Kidney (tissue), 14 donors: ENCODE measurements around the gene EZR. TPM values are rescaled to one million over a fixed set of nuclear protein-coding genes. Genes with fewer than 3 reads are reported as not detected.

Source experiments
- DNase-seq, 5 donors: peaks; one replicate each; pipeline ENCODE4 v3.0.0-alpha.2; 2013 to 2020
- FAIRE-seq: peaks from 2 replicates; lab custom pipeline; 2012; peaks lifted over from hg19 to GRCh38; lab: Jason Lieb, UNC
- H3K27ac ChIP-seq, 2 donors: one replicate each; pipeline ENCODE4 v1.7.0; 2013; ENCODE audit warnings: low read depth in 2 of 2, low read length in 2 of 2, inconsistent platforms in 1 of 2
- H3K27me3 ChIP-seq: one replicate; pipeline ENCODE4 v1.7.1; 2013; ENCODE audit warnings: low read length, inconsistent platforms; ENCODE audit not compliant: control insufficient read depth, insufficient read depth
- H3K36me3 ChIP-seq, 3 donors: one replicate each; pipeline versions ENCODE4 v1.7.0 to v1.7.1; 2013; ENCODE audit warnings: low read length in 3 of 3, control low read depth in 1 of 3, inconsistent platforms in 1 of 3; ENCODE audit not compliant: insufficient read depth in 3 of 3, control insufficient read depth in 2 of 3
- H3K4me1 ChIP-seq, 3 donors: one replicate each; pipeline versions ENCODE4 v1.7.0 to v1.7.1; 2013; ENCODE audit warnings: low read length in 3 of 3, inconsistent platforms in 1 of 3, low read depth in 1 of 3; ENCODE audit not compliant: control insufficient read depth in 2 of 3, insufficient read depth in 2 of 3
- H3K4me3 ChIP-seq, 3 donors: one replicate each; pipeline versions ENCODE4 v1.7.0 to v1.8.1; 2013; ENCODE audit warnings: low read length in 3 of 3, control low read depth in 1 of 3, inconsistent platforms in 1 of 3
- H3K9ac ChIP-seq, 3 donors: one replicate each; pipeline versions ENCODE4 v1.7.0 to v1.7.1; 2013; ENCODE audit warnings: low read length in 3 of 3, control low read depth in 1 of 3, inconsistent platforms in 1 of 3
- H3K9me3 ChIP-seq, 3 donors: one replicate each; pipeline versions ENCODE4 v1.7.0 to v1.7.1; 2013; ENCODE audit warnings: low read length in 3 of 3, control low read depth in 1 of 3, inconsistent platforms in 1 of 3; ENCODE audit not compliant: control insufficient read depth in 2 of 3, insufficient read depth in 1 of 3
- CTCF ChIP-seq: IDR thresholded peaks from 3 replicates; pipeline ENCODE4 v1.5.1; 2012; ENCODE audit warnings: mild to moderate bottlenecking, moderate library complexity, borderline replicate concordance; ENCODE audit not compliant: insufficient read depth; ENCODE audit errors: extremely low read depth
- intact Hi-C: fragments of 100-400 bp; cut with DNase I; formaldehyde crosslinking; loops from one replicate; pipeline ENCODE4 v1.11.1; 2022
- polyA plus RNA-seq: library from polyadenylated mRNA; stranded (reverse); fragments of 350-450 nt; fragmentation: Illumina TruSeq; extraction: RNeasy Lipid Tissue Mini Kit (QIAGEN cat#74804); gene quantifications from one replicate; pipeline ENCODE4 v1.2.3, GENCODE V29; 2014; ENCODE audit warnings: low read depth, low replicate concordance; ENCODE audit not compliant: insufficient read depth
- total RNA-seq: library from RNA; stranded (reverse); fragmentation: NEBNext Ultra II Directional; extraction: Animal tissue kit (Norgen Biotek cat#: 25700); gene quantifications from one replicate; pipeline ENCODE4 v1.2.1, GENCODE V29; 2021
- donor health status: control.
- donor health status: control.
- donor health status: control.
- donor health status: control.
- donor health status: control.
- donor health status: DM: yes; HTN: yes; CAD: no.
- donor health status: Normal renal cell carcinoma (clear cell type).

The EZR gene
- total and polyA plus RNA-seq, 2 donors from 2014 or later, result 154 to 636 TPM

- Histone ChIP-seq H3K27ac (peak overlapping the region in 1 of 2 donors; percentile 62), H3K36me3 (peaks cover 0 to 2% (median 0%) of the 10 kb centered on the region in 3 donors), H3K9ac (no peak overlapping the region), H3K9me3 (no peaks in the 10 kb centered on the region), H3K4me1 (peaks cover 16 to 60% (median 38%) of the 10 kb centered on the region in 3 donors), H3K27me3 (no peaks in the 10 kb centered on the region), H3K4me3 (no peak overlapping the region)
- FAIRE-seq (no peak), DNase-seq (no peak)
- intact Hi-C loops, result no loop called here
- TF ChIP-seq CTCF, result no peak
Observed at GRCh38 chr6:158798311-158798710, 20.9 kb downstream of the EZR start.

- H3K9ac ChIP-seq, result no peak overlapping the region
- H3K4me1 ChIP-seq, result peaks cover 12 to 59% (median 32%) of the 10 kb centered on the region in 3 donors
- DNase-seq (no peak), FAIRE-seq (no peak)
- intact Hi-C loops, result no loop called here
- H3K36me3 ChIP-seq, result peaks cover 0 to 2% (median 0%) of the 10 kb centered on the region in 3 donors
- peak overlapping the region; percentile 0 to 64 for H3K27ac ChIP-seq
- H3K4me3 ChIP-seq, result peak overlapping the region in 1 of 3 donors; percentile 14
- no peaks in the 10 kb centered on the region for H3K27me3 ChIP-seq
- TF ChIP-seq CTCF, result no peak
- no peaks in the 10 kb centered on the region for H3K9me3 ChIP-seq
Observed at GRCh38 chr6:158797331-158798310, 21.5 kb downstream of the EZR start.

GRCh38 chr6:158796353-158796752, 22.8 kb downstream of the EZR start:
- H3K27ac ChIP-seq, result peak overlapping the region; percentile 3 to 7
- H3K4me1 ChIP-seq, result peaks cover 12 to 50% (median 24%) of the 10 kb centered on the region in 3 donors
- H3K9me3 ChIP-seq, result no peaks in the 10 kb centered on the region
- FAIRE-seq, result no peak
- TF ChIP-seq CTCF, result no peak
- DNase-seq, result no peak
- no peak overlapping the region for H3K4me3 ChIP-seq
- intact Hi-C loops, result no loop called here
- no peak overlapping the region for H3K9ac ChIP-seq
- H3K36me3 ChIP-seq, result no peaks in the 10 kb centered on the region
- H3K27me3 ChIP-seq, result no peaks in the 10 kb centered on the region
